ENCODE results near the gene MTFR1L. TPM values are rescaled to one million over a fixed set of nuclear protein-coding genes. Genes with fewer than 3 reads are reported as not detected.
A peak's percentile ranks its signal among the peaks of the same experiment; 100 is the strongest.

Gene MTFR1L
- total RNA-seq, 1 donor from 2014 or later: 33.0 TPM

- DNase-seq (ENCODE audit: low spot score in 2 of 2): no peak
- FAIRE-seq: no peak
Observed at GRCh38 chr1:25806418-25806817, 13.3 kb upstream of the MTFR1L start.

- DNase-seq (ENCODE audit: low spot score in 2 of 2): no peak
Observed at GRCh38 chr1:25807480-25808390, 12.0 kb upstream of the MTFR1L start.

GRCh38 chr1:25808481-25809244 lies 11.1 kb upstream of the MTFR1L start:
- DNase-seq (ENCODE audit: low spot score in 2 of 2) (no peak), FAIRE-seq (no peak)

More at GRCh38 chr1:25807480-25808390, 12.0 kb upstream of the MTFR1L start:
- no peak for FAIRE-seq

GRCh38 chr1:25809283-25809926 lies 10.3 kb upstream of the MTFR1L start:
- DNase-seq (ENCODE audit: low spot score in 2 of 2): no peak
- FAIRE-seq: no peak

- FAIRE-seq (no peak), DNase-seq (ENCODE audit: low spot score in 2 of 2) (no peak)
Observed at GRCh38 chr1:25809929-25810328, 9.8 kb upstream of the MTFR1L start.

GRCh38 chr1:25810341-25811299 lies 9.1 kb upstream of the MTFR1L start:
- FAIRE-seq (no peak), DNase-seq (ENCODE audit: low spot score in 2 of 2) (peak; percentile 75 to 84)

GRCh38 chr1:25811384-25812082 lies 8.2 kb upstream of the MTFR1L start:
- FAIRE-seq (no peak), DNase-seq (ENCODE audit: low spot score in 2 of 2) (no peak)

GRCh38 chr1:25813071-25813733 lies 6.6 kb upstream of the MTFR1L start:
- no peak for FAIRE-seq
- DNase-seq (ENCODE audit: low spot score in 2 of 2): no peak

- DNase-seq (ENCODE audit: low spot score in 2 of 2) (no peak), FAIRE-seq (no peak)
Observed at GRCh38 chr1:25813734-25814471, 5.9 kb upstream of the MTFR1L start.

GRCh38 chr1:25814549-25815087 lies 5.1 kb upstream of the MTFR1L start:
- no peak for FAIRE-seq

GRCh38 chr1:25815208-25816111 lies 4.3 kb upstream of the MTFR1L start:
- FAIRE-seq: no peak
- DNase-seq (ENCODE audit: low spot score in 2 of 2): no peak

More at GRCh38 chr1:25814549-25815087, 5.1 kb upstream of the MTFR1L start:
- DNase-seq (ENCODE audit: low spot score in 2 of 2): no peak

GRCh38 chr1:25816112-25816718 lies 3.5 kb upstream of the MTFR1L start:
- DNase-seq (ENCODE audit: low spot score in 2 of 2): no peak
- FAIRE-seq: no peak

- DNase-seq (ENCODE audit: low spot score in 2 of 2): no peak
- no peak for FAIRE-seq
Observed at GRCh38 chr1:25817840-25818501, 1.8 kb upstream of the MTFR1L start.

GRCh38 chr1:25818569-25818968 lies 1.2 kb upstream of the MTFR1L start:
- FAIRE-seq (no peak), DNase-seq (ENCODE audit: low spot score in 2 of 2) (no peak)

GRCh38 chr1:25820247-25821111 lies 725 bp downstream of the MTFR1L start:
- FAIRE-seq: no peak
- no peak for DNase-seq (ENCODE audit: low spot score in 2 of 2)

Measured in frontal cortex (tissue), 4 donors.